GM19463 (cell line): ENCODE measurements around the gene GNB1L.
"Not testable (repeated sequence)": the region's sequence is repeated elsewhere in the genome, so short reads cannot be mapped to it uniquely, and the experiment has no call there.

ENCODE experiments used
- ATAC-seq: cut with Tn5 transposase; IDR thresholded peaks from one replicate; pipeline ENCODE4 v1.9.1; 2021; ENCODE audit warnings: mild to moderate bottlenecking, moderate library complexity; ENCODE audit not compliant: unreplicated experiment

GNB1L gene

DNA sequence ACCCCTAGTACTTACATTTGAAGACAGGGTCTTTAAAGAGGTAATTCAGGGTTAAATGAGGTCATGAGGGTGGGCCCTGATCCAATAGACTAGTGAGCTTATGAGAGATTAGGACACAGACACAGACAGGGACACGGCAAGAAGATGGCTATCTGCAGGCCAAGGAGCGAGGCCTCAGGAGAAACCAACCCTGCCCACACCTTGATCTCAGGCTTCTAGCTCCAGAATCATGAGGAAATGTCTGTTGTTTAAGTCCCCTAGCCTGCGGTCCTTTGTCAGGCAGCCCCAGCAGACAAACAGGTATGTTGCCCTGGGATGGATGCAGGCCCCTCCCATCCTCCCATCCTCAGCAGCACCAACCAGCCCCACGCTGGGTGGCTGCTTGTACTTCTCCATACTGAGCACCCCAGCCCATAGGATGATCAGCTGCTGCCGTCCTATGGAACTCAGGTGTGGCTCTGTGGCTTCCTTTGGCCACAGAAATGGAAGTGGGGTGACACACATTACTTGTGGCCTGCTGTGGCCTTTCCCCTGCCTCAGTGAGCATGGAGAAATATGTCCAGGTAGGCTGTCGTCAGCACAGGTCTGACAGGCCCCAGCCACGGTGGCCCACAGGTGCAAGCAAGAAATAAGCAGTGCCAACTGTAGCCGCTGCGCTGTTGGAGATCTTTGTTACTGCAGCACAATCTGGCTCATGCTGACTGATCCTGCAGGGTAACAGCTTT, 7.9 kb downstream of the GNB1L start:
- ATAC-seq, result no peak

DNA sequence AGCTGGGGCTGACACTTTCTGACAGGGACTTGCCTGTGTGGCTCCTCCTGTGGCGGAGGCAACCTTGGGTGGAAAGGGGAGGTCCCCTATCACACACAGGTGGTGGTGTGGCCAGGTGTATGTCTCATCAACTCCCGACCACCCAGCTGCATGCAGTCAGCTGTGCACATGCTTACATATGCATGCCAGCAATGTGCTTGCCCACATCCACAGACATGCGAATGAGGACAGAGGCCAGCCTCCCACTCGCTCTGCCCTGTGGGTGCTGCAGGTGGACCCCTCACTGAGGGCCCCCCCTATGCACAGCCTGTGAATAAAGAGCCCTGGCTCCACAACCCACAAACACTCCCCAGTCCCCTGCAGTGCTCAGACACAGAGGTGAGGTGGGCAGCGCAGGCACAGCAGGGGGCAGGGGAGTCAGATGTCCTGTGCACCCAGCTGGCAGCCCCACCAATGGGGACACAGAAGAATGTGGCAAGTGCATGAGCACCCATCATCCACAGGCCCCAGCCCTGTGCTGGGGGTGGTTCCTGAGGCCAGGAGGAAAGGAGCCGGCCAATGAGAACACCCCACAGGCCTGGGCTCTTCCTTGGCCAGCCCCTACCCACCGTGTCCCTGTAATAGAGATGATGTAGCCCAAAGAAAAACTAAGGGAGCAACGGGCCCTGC, 9.5 kb downstream of the GNB1L start:
- ATAC-seq, result no peak

DNA sequence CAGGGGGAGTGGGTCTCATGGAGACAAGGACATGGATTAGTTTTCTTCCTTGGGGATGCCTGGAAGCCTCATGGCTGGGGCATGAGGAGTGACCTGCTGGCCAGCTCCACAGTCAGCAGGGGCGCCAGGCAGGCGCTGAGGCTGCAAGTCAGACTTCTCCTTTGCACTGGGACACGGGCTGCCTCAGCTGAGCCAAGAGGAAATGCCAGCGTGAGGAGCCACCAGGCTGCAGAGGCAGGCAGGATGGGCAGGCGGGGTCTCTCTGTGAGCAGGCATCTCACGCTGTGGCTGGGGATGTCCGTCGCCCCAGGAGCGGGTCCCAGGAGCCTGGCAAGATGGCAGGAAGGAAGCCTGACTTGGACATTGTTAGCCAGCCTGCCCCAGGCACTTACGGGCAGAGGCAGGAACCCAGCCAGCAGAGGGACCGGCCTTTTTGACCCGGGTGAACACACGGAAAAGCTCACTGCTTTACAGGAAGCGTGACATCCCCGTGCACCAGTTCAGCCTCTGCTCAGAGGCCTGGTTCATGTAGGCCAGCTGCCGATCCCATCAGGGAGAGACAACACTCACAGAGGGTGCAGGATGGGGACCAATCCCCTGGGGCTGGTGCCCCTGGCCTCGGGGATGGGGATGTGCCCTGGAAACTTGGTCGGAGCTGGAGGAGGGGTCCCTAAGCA, 10.2 kb downstream of the GNB1L start:
- no peak for ATAC-seq

GRCh38 chr22:19843857-19844376, 10.8 kb downstream of the GNB1L start:
- ATAC-seq, result no peak

DNA sequence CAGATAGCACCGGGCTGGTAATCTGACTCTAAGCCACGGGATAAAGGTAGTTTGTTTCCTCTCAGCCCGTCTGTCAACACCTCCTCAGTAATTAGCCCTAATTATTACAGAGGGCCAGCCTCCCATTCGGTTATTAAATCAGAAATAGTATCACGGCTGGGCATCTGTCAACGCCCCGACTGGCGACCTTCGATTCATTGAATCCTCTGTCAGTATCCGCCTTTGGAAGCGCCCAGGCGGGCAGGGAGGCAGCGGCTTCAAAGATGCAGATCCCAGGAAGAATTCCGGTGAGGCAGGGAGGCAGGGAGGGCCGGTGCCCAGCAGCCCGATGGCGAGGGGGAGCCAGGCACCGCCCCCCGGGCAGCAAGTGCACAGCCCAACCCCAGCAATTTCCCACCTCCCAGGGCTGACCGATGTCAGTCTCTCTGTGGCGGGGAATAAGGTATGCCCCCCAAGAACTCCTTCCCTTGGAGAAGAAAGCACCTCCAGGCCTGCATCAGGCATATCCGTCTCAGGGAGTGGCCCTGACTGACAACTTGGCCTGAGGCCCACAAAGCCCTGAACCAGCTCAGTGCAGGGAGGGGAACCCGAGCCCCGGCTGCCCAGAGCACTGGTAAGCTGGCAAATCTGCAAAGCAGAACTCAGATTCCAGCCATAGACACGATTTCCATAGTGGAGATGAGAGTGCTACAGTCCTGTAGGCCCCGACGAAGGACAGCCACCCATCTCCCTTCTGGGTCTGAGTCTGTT, 11.4 kb downstream of the GNB1L start:
- ATAC-seq, result no peak

- no peak for ATAC-seq
These were observed 12.1 kb downstream of the GNB1L start for GRCh38 chr22:19842393-19843106.

DNA sequence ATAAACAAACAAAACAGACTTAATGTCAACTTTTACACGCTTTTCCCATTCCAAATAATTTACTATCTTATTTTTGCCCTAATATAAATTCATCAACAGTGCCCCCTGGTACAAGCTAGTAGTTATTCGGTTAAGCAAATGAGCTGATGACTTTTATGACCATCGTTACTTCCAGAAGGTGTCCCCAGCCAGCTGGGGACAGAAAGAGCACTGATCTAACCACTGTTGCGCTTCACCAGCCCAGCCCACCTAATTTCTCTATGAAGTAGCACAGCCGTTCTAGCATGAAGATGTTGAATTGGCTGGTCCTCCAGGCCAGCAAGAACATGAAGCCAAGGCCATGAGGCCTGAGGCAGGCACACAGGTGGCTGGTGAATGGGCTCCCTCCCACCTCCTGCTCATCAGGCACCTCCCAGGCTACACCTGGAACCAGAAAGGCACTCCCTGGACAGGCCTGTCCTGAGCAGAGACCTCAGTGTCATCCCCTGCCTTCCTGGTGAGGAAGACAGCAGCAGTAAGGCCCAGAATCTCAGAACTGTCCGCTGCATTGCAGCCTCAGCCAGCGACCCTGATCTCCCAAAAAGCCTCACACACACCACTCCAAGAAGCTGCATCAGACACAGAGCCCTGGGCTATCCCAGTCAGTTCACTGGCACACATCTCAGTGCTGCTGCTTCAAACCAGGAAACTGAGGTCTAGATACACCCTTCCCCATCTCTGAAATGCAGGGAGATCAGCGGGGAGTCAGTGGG, 12.9 kb downstream of the GNB1L start:
- no peak for ATAC-seq

- ATAC-seq, result no peak
These were observed 13.6 kb downstream of the GNB1L start for GRCh38 chr22:19840955-19841640.

- ATAC-seq, result no peak
These were observed 14.6 kb downstream of the GNB1L start for GRCh38 chr22:19840059-19840458.

GRCh38 chr22:19837915-19838314, 16.8 kb downstream of the GNB1L start:
- no peak for ATAC-seq

DNA sequence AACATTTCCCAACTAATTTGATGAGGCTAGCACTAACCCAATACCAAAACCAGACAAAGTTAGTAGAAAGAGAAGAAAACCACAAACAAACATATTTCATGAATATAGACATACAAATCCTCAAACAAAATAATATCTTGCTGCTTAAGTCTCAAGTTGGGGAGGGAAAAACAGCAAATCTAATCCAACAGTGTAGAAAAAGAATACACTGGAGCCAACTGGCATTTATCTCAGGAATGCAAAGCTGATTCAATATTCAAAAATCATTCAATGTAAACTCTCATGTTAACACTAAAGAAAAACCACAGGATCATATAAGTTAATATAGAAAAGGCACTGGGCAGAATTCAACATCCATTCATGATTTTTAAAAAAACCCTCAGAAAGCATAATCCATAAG, 18.2 kb downstream of the GNB1L start:
- ATAC-seq, result no peak

GRCh38 chr22:19834599-19834998, 20.1 kb downstream of the GNB1L start:
- no peak for ATAC-seq

DNA sequence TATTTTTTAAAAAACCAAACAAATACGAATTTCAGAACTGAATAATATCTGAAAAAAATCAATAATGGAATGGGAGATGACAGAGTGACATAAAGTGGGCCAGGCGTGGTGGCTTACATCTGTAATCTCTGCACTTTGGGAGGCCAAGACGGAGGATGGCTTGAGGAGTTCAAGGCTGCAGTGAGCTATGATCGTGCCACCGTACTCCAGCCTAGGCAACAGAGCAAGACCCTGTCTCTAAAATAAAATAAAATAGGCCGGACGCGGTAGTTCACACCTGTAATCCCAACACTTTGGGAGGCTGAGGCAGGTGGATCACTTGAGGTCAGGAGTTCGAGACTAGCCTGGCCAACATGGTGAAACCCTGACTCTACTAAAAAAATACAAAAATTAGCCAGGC, 21.3 kb downstream of the GNB1L start:
- not testable (repeated sequence) for ATAC-seq

DNA sequence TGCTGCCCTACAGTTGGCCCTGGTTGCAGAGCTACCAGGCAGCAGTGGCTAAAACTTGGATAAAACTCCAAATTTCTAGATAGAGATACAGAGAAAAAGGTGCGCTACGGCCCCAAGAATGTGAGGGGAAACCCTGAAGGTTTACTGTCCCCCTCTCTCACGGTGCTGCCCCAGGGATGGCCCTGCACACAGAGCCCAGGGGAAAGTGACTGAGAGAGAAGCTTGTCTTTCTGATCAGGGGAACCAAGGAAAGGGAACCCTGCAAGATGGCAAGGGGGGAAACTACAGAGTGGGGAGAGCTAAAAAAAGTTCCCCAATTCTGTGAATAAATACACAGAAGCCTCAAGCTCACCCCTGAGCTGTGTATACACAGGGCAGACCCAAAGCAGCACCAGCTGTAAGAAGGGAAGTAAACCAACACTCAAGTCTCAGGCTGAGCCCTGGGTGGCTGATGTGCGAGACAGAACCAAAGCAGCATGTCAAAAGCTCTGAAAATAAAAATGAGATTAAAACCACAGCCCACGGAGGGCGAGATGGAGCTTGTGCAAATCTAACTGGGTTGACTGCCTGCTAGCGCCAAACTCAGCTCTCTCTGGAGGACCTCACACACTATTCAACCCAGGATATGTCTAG, 22.1 kb downstream of the GNB1L start:
- ATAC-seq, result no peak

DNA sequence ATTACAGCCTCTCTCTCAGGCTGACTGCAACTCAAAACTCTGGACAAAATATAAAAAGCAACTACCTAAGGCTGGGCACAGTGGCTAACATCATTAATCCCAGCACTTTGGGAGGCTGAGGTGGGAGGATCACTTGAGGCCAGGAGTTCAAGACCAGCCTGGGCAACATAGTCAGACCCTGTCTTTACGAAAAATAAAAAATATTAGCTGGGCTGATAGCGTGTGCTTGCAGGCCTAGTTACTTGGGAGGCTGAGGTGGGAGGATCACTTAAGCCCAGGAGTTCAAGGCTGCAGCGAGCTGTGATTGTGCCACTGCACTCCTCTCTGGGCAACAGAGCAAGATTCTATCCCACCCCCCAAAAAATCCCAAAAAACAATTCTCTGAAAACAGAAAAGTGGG, 22.7 kb downstream of the GNB1L start:
- not testable (repeated sequence) for ATAC-seq

GRCh38 chr22:19831016-19831415, 23.7 kb downstream of the GNB1L start:
- no peak for ATAC-seq

- ATAC-seq, result no peak
These were observed 26.7 kb downstream of the GNB1L start for GRCh38 chr22:19828035-19828401.

DNA sequence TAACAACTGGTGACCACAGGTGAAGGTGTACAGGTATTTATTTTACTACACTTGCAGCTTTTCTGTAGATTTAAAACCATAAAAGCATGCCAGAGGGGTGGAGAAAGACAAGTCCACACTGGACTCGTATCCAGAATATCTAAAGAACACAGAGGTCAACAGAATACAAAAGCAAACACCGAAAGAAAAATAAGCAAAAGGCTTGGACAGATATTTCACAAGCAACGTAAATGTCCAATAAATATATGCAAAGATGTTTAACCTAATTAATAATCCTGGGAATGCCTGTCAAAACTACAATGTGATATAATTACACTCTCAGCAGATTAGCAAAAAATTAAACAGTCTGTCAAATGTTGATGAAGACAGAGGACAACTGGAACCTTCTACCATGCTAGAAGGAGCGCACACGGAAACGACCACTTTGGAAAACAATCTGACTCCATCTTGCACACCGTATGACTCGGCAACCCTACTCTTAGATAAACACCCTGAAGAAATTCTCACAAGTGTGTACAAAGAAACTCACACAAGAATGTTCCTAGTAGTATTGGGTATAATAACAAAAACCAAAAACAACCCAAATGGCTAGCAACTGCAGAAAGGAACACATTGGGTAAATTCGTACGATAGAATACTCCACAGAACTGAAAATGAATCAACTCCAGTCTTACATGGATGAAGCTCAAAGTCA, 27.2 kb downstream of the GNB1L start:
- no peak for ATAC-seq
